GM19467 (cell line): ENCODE measurements around the gene P2RX4.
A peak's percentile ranks its signal among the peaks of the same experiment; 100 is the strongest.
"Not testable (repeated sequence)": the region's sequence is repeated elsewhere in the genome, so short reads cannot be mapped to it uniquely, and the experiment has no call there.

Experiments
- ATAC-seq: cut with Tn5 transposase; IDR thresholded peaks from one replicate; pipeline ENCODE4 v1.9.1; 2021; ENCODE audit warnings: mild to moderate bottlenecking, moderate library complexity; ENCODE audit not compliant: unreplicated experiment

The P2RX4 gene

GRCh38 chr12:121209624-121210572 is at the start of gene P2RX4:
P2RX4 (plus strand) TSS chr12:121210129; CDS start chr12:121210165, 36 bp downstream.
- peak; percentile 84 for ATAC-seq

- no peak for ATAC-seq
These were observed 47.5 kb upstream of the P2RX4 start for GRCh38 chr12:121162384-121162783.

GRCh38 chr12:121162985-121163384 is 46.9 kb upstream of the P2RX4 start:
- no peak for ATAC-seq

- not testable (repeated sequence) for ATAC-seq
These were observed 45.1 kb upstream of the P2RX4 start for GRCh38 chr12:121164839-121165238.

- ATAC-seq: no peak
These were observed 44.6 kb upstream of the P2RX4 start for GRCh38 chr12:121165316-121165715.

GRCh38 chr12:121166356-121166755 is 43.6 kb upstream of the P2RX4 start:
- ATAC-seq: no peak

- ATAC-seq: no peak
These were observed 42.6 kb upstream of the P2RX4 start for GRCh38 chr12:121167232-121167820.

GRCh38 chr12:121167951-121168350 is 42.0 kb upstream of the P2RX4 start:
- no peak for ATAC-seq

GRCh38 chr12:121170151-121170550 is 39.8 kb upstream of the P2RX4 start:
- ATAC-seq: no peak

- no peak for ATAC-seq
These were observed 39.2 kb upstream of the P2RX4 start for GRCh38 chr12:121170611-121171260.

GRCh38 chr12:121172145-121172544 is 37.8 kb upstream of the P2RX4 start:
- ATAC-seq: no peak

GRCh38 chr12:121175383-121176119 is 34.4 kb upstream of the P2RX4 start:
- no peak for ATAC-seq

- no peak for ATAC-seq
These were observed 33.0 kb upstream of the P2RX4 start for GRCh38 chr12:121176826-121177529.

GRCh38 chr12:121181181-121181580 is 28.7 kb upstream of the P2RX4 start:
- no peak for ATAC-seq

GRCh38 chr12:121182222-121182893 is 27.6 kb upstream of the P2RX4 start:
- no peak for ATAC-seq

- no peak for ATAC-seq
These were observed 25.5 kb upstream of the P2RX4 start for GRCh38 chr12:121184425-121184824.

GRCh38 chr12:121184984-121185889 is 24.7 kb upstream of the P2RX4 start:
- ATAC-seq: no peak

- ATAC-seq: no peak
These were observed 23.1 kb upstream of the P2RX4 start for GRCh38 chr12:121186826-121187225.

- ATAC-seq: no peak
These were observed 22.4 kb upstream of the P2RX4 start for GRCh38 chr12:121187501-121187900.
